ENCODE results near the gene SMYD2. TPM values are rescaled to one million over a fixed set of nuclear protein-coding genes. Genes with fewer than 3 reads are reported as not detected.

The SMYD2 gene
- total RNA-seq, 2 donors from 2014 or later: 6.2 to 89.5 TPM

- H3K27ac ChIP-seq: no peak overlapping the region
- peak overlapping the region in 1 of 2 donors; percentile 8 for H3K4me3 ChIP-seq
- no peaks in the 10 kb centered on the region for H3K4me1 ChIP-seq
- no peaks in the 10 kb centered on the region for H3K27me3 ChIP-seq
- DNase-seq (ENCODE audit: low spot score): no peak
- TF ChIP-seq CTCF (IDR thresholded peaks at IDR 0.05): no peak
- H3K36me3 ChIP-seq: no peaks in the 10 kb centered on the region
- H3K9me3 ChIP-seq: no peaks in the 10 kb centered on the region
Observed at GRCh38 chr1:214317734-214318133, 36.8 kb downstream of the SMYD2 start.

GRCh38 chr1:214318356-214318755, 37.4 kb downstream of the SMYD2 start:
- no peaks in the 10 kb centered on the region for H3K4me1 ChIP-seq
- TF ChIP-seq CTCF (IDR thresholded peaks at IDR 0.05): no peak
- peak overlapping the region in 1 of 2 donors; percentile 8 for H3K4me3 ChIP-seq
- H3K9me3 ChIP-seq: no peaks in the 10 kb centered on the region
- H3K27me3 ChIP-seq: no peaks in the 10 kb centered on the region
- no peaks in the 10 kb centered on the region for H3K36me3 ChIP-seq
- H3K27ac ChIP-seq: no peak overlapping the region
- DNase-seq (ENCODE audit: low spot score): peak; percentile 59

GRCh38 chr1:214318956-214319736, 38.2 kb downstream of the SMYD2 start:
- peak; percentile 26 for DNase-seq (ENCODE audit: low spot score)
- Histone ChIP-seq H3K27me3 (no peaks in the 10 kb centered on the region), H3K36me3 (no peaks in the 10 kb centered on the region), H3K27ac (no peak overlapping the region), H3K9me3 (no peaks in the 10 kb centered on the region), H3K4me1 (no peaks in the 10 kb centered on the region), H3K4me3 (no peak overlapping the region)
- no peak for TF ChIP-seq CTCF (IDR thresholded peaks at IDR 0.05)

GRCh38 chr1:214319938-214320337, 39.0 kb downstream of the SMYD2 start:
- DNase-seq (ENCODE audit: low spot score): no peak
- H3K9me3 ChIP-seq: no peaks in the 10 kb centered on the region
- no peak overlapping the region for H3K27ac ChIP-seq
- no peaks in the 10 kb centered on the region for H3K27me3 ChIP-seq
- H3K4me1 ChIP-seq: no peaks in the 10 kb centered on the region
- H3K4me3 ChIP-seq: no peak overlapping the region
- TF ChIP-seq CTCF (IDR thresholded peaks at IDR 0.05): no peak
- H3K36me3 ChIP-seq: no peaks in the 10 kb centered on the region

GRCh38 chr1:214321705-214322453, 40.9 kb downstream of the SMYD2 start:
- H3K27me3 ChIP-seq: no peaks in the 10 kb centered on the region
- no peak overlapping the region for H3K4me3 ChIP-seq
- no peaks in the 10 kb centered on the region for H3K4me1 ChIP-seq
- no peak for DNase-seq (ENCODE audit: low spot score)
- H3K9me3 ChIP-seq: no peaks in the 10 kb centered on the region
- H3K27ac ChIP-seq: no peak overlapping the region
- no peaks in the 10 kb centered on the region for H3K36me3 ChIP-seq
- no peak for TF ChIP-seq CTCF (IDR thresholded peaks at IDR 0.05)

Measured in right atrium auricular region (tissue), 2 donors.